ENCODE results near the gene RRP15.
"Not testable (repeated sequence)": the region's sequence is repeated elsewhere in the genome, so short reads cannot be mapped to it uniquely, and the experiment has no call there.

The RRP15 gene

DNA sequence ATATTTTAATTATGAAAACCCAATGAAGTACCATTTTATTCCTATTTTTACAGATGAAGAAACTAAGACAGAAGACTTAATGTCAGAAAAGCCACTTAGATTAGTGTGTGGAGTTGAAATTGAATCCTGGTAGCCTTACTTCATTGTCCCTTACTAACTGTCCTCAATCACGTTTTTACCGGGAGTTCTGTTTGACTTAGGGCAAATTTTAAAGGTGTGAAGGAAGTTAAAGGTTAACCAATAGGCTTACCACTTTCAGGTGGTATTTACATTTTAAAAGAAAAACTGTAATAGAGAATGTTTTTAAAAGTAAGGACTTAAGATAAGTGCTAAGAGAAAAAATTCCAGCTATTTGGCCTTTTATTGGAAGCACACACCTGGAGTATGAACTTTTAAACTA is 12.4 kb downstream of the RRP15 start:
- no peak for DNase-seq (ENCODE audit: low spot score)

DNA sequence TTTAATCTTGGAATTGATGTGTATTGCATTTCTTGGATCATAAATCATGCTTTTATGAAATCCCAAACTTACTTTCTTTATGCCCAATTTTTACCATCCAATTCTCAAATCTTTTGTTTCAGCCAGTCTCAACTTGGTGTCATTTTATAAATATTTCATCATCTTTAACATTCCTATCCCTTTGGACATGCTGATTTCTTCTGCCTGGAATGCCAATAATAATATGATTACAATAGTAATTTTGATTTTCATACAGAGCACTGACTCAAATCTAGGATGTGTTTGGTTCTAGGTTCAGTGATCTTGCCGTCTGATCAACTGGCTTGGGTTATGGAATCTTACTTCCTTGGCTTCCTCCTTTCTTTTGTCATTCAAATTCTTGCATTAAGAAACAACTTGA is 12.8 kb downstream of the RRP15 start:
- no peak for DNase-seq (ENCODE audit: low spot score)

- DNase-seq (ENCODE audit: low spot score) = no peak
These were observed 13.3 kb downstream of the RRP15 start for GRCh38 chr1:218298398-218298797.

GRCh38 chr1:218299416-218299815 is 14.3 kb downstream of the RRP15 start:
- DNase-seq (ENCODE audit: low spot score) = no peak

DNA sequence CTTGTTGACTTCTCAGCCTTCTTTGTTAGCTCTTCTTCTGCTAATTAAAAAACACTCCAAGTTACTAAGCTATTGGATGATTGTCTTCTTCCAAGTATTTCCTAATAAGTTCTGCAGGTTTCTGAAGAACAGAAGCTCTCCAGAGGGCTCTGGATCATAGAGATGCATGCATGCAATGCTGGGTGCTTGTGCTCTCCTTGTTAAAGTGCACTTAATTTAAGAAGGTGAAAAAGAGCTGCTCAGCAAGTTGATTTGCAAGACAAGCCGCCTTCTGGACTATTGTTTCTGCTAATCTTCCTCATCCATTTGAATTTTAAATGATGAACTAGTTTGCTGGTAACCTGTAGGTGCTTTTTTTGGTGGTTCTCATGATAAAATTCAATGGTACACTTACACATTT is 16.1 kb downstream of the RRP15 start:
- no peak for DNase-seq (ENCODE audit: low spot score)

- no peak for DNase-seq (ENCODE audit: low spot score)
These were observed 17.1 kb downstream of the RRP15 start for GRCh38 chr1:218302155-218302554.

DNA sequence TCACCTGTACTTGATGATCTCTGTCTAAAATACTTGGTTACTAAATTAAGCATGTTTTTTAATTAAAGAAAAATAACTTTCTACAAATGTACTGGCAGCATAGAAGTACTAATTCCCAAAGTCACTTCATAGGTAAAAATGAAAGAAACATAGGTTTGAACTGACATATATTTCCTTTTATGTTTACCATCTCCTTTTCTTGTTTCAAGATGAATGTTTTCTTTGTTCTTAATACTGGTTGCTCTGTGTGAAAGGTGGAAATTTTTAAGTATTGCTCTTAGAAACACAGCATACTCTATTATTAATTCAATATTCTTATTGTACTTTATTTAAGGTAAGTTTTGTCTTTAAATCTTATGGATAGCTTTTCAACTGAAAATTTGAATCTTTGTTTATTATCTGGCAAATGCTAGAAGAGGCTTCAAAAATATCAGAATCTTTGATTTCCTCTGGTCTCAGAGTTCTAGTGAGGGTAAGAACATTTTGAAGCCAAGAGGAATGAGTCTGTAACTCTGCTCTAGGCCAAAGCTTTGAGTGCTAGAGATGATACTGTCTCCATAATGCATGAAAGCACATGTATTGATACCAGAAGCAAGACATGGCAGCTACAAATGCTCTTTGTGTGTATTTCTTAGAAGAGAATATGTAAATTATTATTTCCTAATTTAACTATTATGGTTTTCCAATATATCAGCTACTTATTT is 18.2 kb downstream of the RRP15 start:
- no peak for DNase-seq (ENCODE audit: low spot score)

DNA sequence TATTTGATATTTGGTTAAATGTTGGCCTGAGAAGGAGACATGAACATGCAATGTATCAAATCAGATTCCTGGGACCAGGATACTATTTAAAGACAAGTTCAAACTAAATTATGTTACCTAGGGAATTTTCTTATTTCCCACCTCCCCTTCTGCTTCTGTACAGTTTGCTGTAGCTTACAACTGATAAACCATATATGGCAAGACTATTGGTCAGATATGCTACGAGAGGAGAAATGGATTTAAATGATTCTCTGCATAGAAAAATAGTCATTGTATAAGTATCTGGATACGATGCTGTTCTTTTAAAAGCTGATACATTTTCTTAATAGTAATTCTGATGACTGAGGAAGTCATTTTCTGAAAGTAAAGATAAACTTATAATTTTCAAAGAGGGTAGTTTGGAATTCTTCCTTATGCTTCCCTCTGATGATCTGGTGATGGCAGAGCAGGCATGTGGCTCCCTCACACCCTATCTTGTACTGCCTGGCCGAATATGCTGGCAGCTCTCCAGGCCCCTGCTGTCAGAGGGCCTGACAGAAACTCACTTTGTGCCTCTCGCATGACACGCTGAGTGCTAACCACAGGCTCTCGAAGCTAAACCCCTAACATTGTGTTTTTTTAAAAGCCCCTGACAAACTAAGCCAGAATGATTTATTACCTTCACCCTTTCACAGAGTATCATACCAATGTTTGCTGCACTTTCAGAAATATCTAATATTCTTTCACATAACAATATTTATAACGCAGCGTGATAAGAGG is 19.4 kb downstream of the RRP15 start:
- no peak for DNase-seq (ENCODE audit: low spot score)

DNA sequence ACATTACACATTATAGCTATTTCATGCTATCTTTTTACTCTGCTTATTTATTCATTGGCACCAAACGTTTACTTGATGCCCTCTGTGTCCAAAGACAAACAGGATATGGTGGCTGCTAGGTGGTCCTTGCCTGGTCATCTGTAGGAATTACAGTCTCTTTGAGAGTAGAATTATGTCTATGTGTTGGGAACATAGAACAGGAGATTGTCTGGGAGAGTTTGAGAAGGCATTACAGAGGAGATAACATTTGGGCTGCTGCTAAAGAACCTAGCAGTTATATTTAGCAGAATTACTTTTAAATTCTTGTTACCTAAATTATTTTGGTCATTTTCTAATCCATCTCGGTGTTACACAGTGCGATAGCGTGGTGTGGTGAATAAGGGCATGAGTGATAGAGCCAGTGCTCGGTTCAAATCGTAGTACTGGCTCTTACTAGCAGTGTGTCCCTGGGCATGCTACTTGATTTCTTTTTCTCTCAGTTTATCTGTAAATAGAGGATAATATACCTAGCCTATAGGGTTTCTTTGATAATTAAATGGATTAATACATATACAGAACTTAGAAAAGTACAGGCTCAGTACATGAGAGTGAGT is 20.5 kb downstream of the RRP15 start:
- DNase-seq (ENCODE audit: low spot score) = no peak

DNA sequence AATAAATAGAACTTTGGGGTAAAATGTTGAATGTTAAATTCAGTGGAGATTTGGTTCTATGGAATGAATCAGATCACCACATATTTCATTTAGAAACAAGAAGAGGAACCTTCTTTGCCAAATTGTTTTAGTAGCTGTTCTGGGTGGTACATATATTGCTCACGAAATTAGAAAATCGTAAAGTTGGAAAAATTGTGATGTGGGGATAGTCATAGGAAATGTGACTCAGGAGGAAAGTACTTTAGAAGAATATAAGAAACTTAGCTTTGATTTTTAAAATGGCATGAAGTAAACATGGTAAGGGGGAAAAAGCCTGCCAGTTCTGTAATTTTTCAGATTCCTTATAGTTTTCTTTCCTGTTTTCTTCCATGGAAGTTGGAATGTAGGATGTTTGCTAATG is 27.4 kb downstream of the RRP15 start:
- DNase-seq (ENCODE audit: low spot score) = no peak

DNA sequence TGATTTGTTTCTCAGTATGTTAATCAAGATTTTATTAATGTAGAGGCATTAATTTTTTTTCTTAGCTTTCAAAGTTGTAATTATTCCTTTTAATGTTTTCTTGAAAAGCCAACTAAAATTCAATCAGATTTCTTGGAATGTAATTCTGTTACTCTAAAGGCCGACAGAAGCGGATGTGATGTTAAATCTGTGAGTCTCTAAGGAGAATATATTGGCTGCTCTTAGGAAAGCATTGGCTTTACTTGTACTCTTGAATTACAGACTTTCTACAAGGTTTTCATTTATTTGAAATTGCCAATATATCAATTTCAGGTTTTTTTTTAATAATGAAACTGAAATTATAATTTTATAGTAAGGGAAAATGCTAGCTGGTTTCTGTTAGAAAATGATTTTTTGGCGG is 29.2 kb downstream of the RRP15 start:
- no peak for DNase-seq (ENCODE audit: low spot score)

DNA sequence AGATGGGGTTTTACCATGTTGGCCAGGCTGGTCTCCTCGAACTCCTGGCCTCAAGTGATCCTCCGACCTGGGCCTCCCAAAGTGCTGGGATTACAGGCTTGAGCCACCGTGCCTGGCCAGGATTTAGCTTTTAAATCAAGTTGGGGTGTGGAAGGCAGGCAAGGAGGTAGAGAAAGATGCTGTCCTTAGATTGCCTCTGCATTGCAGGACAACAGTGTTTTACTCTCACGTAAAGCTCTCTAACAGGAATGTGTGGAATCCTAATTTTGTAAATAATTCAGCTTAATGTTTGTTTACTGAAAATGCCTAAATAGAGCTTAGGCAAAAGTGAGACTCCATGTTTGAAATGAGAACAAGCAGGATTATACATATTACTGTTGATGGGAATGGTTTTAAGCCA is 30.5 kb downstream of the RRP15 start:
- DNase-seq (ENCODE audit: low spot score) = no peak

DNA sequence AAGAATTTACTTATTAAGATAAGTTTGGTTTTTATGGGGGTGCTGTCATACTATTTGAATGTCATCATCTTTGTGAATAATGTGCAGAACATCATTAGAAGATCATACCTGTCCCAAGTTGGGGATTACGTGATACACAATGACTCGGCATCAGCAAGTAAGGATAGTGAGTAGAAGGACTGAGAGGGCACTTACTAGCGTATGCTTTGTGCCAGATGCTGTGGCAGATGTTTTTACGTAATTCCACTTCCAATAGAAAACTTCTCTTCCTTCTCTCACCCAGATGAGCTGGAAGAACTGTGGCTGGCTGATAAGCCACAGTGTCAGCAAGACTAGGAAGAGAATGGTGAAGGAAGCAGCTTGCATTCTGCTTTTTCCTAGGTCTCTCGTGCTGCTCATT is 32.0 kb downstream of the RRP15 start:
- DNase-seq (ENCODE audit: low spot score) = no peak

GRCh38 chr1:218320182-218320581 is 35.1 kb downstream of the RRP15 start:
- not testable (repeated sequence) for DNase-seq (ENCODE audit: low spot score)

GRCh38 chr1:218322762-218323161 is 37.7 kb downstream of the RRP15 start:
- no peak for DNase-seq (ENCODE audit: low spot score)

DNA sequence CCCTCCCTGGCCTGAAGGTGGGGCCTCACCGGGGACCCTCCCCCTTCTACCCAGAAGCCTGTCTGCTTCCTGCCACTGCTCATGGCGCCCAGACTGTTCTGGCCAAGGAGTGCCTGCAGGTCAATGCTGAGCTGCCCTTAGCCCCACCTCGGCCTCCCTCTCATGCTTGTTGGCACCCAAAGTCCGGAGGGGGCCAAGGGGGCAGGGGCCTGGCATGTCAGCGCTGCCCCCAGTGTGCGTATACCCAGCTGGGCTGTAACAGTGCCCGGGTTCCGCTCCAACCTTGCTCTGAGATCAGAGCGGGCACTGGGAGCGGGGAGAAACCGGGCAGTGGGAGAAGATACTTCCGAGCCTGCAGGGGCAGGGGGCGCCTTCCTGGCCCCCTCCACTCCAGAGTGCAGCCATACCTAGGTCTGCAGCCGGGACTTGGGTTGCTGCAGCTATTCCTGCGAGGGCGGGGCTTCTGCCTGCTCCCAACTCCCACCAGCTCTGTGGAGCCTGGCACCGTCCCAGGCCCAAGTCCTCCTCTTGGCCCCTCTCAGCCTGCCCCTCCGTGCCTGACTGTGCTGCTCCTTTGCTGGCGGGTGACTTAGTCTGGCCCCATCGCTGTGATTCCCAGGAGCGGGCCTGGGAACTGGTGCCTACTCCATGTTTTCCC is 38.6 kb downstream of the RRP15 start:
- no peak for DNase-seq (ENCODE audit: low spot score)

DNA sequence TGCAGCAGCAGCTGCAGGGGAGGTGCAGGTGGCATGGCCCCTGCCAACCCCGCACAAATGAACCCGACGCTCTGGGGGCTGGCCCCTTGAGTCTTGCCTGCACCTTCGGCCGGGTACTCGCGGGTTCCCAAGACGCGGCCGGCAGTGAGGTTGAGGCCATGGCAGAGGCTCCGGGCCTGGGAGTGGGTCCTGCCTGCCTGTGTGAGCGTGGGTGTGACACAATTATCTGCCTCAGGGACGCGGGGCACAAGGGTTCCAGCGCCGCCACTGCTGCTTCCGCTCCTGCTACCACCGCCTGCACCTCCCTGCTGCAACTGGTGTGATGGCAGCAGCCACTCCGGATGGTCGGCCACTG is 39.1 kb downstream of the RRP15 start:
- no peak for DNase-seq (ENCODE audit: low spot score)

GRCh38 chr1:218328769-218329168 is 43.7 kb downstream of the RRP15 start:
- DNase-seq (ENCODE audit: low spot score) = no peak

- DNase-seq (ENCODE audit: low spot score) = peak; percentile 45
These were observed 45.0 kb downstream of the RRP15 start for GRCh38 chr1:218330043-218330623.

DNA sequence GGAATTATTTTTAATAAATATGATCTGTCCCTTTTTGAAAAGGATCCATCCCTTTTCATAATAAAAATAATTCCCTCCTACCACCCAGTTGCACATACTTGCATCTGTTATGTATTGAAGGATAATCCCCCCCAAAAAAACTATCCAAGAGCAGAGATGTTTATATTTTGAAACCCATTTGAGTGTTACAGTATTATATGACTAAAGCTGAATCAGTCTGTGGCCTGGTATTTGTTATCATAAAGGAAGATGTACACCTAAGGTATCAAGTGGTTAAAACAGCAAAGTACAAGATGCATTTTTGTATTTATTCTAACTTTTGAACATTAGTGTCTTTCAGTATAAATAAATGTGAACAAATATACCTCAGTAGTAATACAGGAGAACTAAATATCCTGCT is 47.3 kb downstream of the RRP15 start:
- DNase-seq (ENCODE audit: low spot score) = no peak

- no peak for DNase-seq (ENCODE audit: low spot score)
These were observed 51.2 kb downstream of the RRP15 start for GRCh38 chr1:218336328-218336727.

DNA sequence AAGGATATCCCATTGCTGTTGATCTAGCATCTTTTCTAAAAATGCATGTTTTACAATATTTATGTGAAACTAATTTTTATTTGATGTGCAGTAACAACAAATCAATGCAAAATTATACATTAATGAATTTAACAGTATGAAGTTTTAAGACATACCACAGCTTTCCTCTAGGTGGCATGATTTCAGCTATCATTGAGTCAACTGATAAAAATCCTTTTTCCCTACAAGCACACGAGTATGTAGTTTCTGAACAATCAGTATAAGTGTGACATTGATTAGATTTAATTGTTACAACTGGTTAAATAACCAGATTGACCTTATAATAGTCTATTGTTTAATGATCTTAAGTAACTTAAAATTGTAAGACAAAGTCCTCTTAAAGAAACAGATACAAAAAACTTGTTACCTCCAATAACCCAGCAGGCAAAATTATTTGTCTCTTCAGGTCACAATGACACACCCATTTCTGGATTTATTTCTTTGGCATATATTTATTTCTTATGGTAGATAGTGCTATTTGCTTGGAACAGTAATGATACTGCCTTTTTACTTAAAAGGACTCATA is 54.3 kb downstream of the RRP15 start:
- DNase-seq (ENCODE audit: low spot score) = peak; percentile 52

Measured in LoVo (cell line).